K562 (cell line): ENCODE measurements around the gene MYO16. TPM values are rescaled to one million over a fixed set of nuclear protein-coding genes. Genes with fewer than 3 reads are reported as not detected.
A peak's percentile ranks its signal among the peaks of the same experiment; 100 is the strongest.

ENCODE experiments used
- ATAC-seq: fragments of 200-7000 bp; cut with Tn5 transposase; 3 replicates; pipeline ENCODE4 v1.9.1; 2020; ENCODE audit warnings: moderate library complexity
- BruUV-seq: library from RNA; stranded (reverse); fragments of 400-500 nt; replicated peaks from 2 replicates; lab custom pipeline; 2021; lab: Mats Ljungman, UMichigan
- CTCF ChIA-PET: fragments of 300-600 bp; formaldehyde crosslinking; extraction: SDS; loops from one replicate; lab custom pipeline; 2021; ENCODE audit warnings: low intra/inter-chr PET ratio; lab: Yijun Ruan, JAX
- POLR2A ChIA-PET: fragments of 300-600, 350-650 bp; sonication (Branson Sonifier 250); formaldehyde crosslinking; extraction: SDS; loops from one replicate; lab custom pipeline; 2021; ENCODE audit warnings: antibody characterized with exemption, inconsistent platforms; lab: Yijun Ruan, JAX
- DNase-seq, 4 experiments: peaks; one replicate each; pipeline versions ENCODE4 v3.0.0 to v3.0.0-alpha.2; 2011 to 2018; ENCODE audit warnings: low spot score in 3 of 4, mixed read lengths in 3 of 4; ENCODE audit errors: extremely low read depth in 1 of 4
- FAIRE-seq: peaks from 2 replicates; lab custom pipeline; 2011; peaks lifted over from hg19 to GRCh38; lab: Jason Lieb, UNC
- H2AFZ ChIP-seq: 2 replicates; pipeline ENCODE4 v1.6.0; 2011; ENCODE audit warnings: low read depth, low read length, control low read depth, inconsistent platforms
- H3K27ac ChIP-seq: fragments of 200-600 bp; 3 replicates; pipeline ENCODE4 v1.8.0; 2011; ENCODE audit warnings: low read depth, mild to moderate bottlenecking, control low read depth, inconsistent platforms, low read length, moderate library complexity, mixed read lengths; ENCODE audit errors: extremely low read depth
- H3K27me3 ChIP-seq, 2 experiments: fragments of 300-600 bp in 1 of 2; 2 replicates in 1 of 2; 3 replicates in 1 of 2; pipeline versions ENCODE4 v1.6.0 to v1.8.0; 2011; ENCODE audit warnings: inconsistent platforms in 2 of 2, low read length in 2 of 2, mild to moderate bottlenecking in 1 of 2, mixed read lengths in 1 of 2, moderate library complexity in 1 of 2; ENCODE audit not compliant: control insufficient read depth in 2 of 2, insufficient read depth in 2 of 2
- H3K36me3 ChIP-seq: fragments of 300-600 bp; 3 replicates; pipeline ENCODE4 v1.8.0; 2011; ENCODE audit warnings: mild to moderate bottlenecking, low read length, inconsistent platforms; ENCODE audit not compliant: control insufficient read depth, insufficient read depth
- H3K4me1 ChIP-seq, 2 experiments: fragments of 200-600 bp in 1 of 2; replicated peaks in 1 of 2; 2 replicates in 1 of 2; 3 replicates in 1 of 2; pipeline versions ENCODE4 v1.5.1 to v1.8.0; 2011; ENCODE audit warnings: inconsistent platforms in 2 of 2, low read length in 2 of 2, mild to moderate bottlenecking in 1 of 2, mixed read lengths in 1 of 2, moderate library complexity in 1 of 2; ENCODE audit not compliant: control insufficient read depth in 2 of 2, insufficient read depth in 2 of 2
- H3K4me2 ChIP-seq: 2 replicates; pipeline ENCODE4 v1.6.1; 2011; ENCODE audit warnings: low read length, control low read depth, inconsistent platforms, mixed read lengths; ENCODE audit not compliant: insufficient read depth
- H3K4me3 ChIP-seq: fragments of 200-600 bp; sonication (generic), shearing (Covaris generic); 2 replicates; pipeline ENCODE4 v1.5.1; 2016; ENCODE audit warnings: control low read depth, inconsistent platforms
- H3K79me2 ChIP-seq: fragments of 200-600 bp; 3 replicates; pipeline ENCODE4 v1.8.0; 2011; ENCODE audit warnings: low read length, inconsistent platforms; ENCODE audit not compliant: control insufficient read depth, insufficient read depth
- H3K9ac ChIP-seq, 2 experiments: 2 replicates each; pipeline versions ENCODE4 v1.6.0 to v1.6.1; 2011; ENCODE audit warnings: low read depth in 2 of 2, low read length in 2 of 2, control low read depth in 1 of 2, inconsistent platforms in 1 of 2, mild to moderate bottlenecking in 1 of 2, mixed read lengths in 1 of 2; ENCODE audit not compliant: insufficient read depth in 1 of 2
- H3K9me1 ChIP-seq: one replicate; pipeline ENCODE4 v1.6.0; 2011; ENCODE audit warnings: inconsistent platforms, mild to moderate bottlenecking, low read length, moderate library complexity; ENCODE audit not compliant: control insufficient read depth, insufficient read depth
- H3K9me3 ChIP-seq: replicated peaks from 2 replicates; pipeline ENCODE4 v1.5.1; 2011; ENCODE audit warnings: low read depth, low read length, inconsistent platforms; ENCODE audit not compliant: control insufficient read depth, insufficient read depth
- H4K20me1 ChIP-seq: replicated peaks from 2 replicates; pipeline ENCODE4 v1.6.1; 2011; ENCODE audit warnings: low read length, inconsistent platforms, mixed read lengths; ENCODE audit not compliant: control insufficient read depth, insufficient read depth
- ATF7 ChIP-seq: fragments of 450-650 bp; IDR thresholded peaks from 2 replicates; pipeline ENCODE4 v1.7.1; 2014; ENCODE audit warnings: mild to moderate bottlenecking, moderate library complexity
- E2F3 ChIP-seq: fragments of 250-450 bp; sonication (Bioruptor Pico); IDR thresholded peaks from 2 replicates; pipeline ENCODE4 v1.4.0; 2020; ENCODE audit warnings: mild to moderate bottlenecking
- EHMT2 ChIP-seq: fragments of 450-650 bp; IDR thresholded peaks from 2 replicates; pipeline ENCODE4 v1.6.1; 2018; ENCODE audit warnings: antibody characterized with exemption
- ESRRB ChIP-seq: fragments of 250-450 bp; sonication (Bioruptor Pico); IDR thresholded peaks from 2 replicates; pipeline ENCODE4 v1.5.0; 2020; ENCODE audit warnings: mild to moderate bottlenecking, moderate library complexity, borderline replicate concordance
- HOMEZ ChIP-seq: fragments of 250-450 bp; sonication (Bioruptor Pico); IDR thresholded peaks from 2 replicates; pipeline ENCODE4 v1.4.0; 2020; ENCODE audit warnings: mild to moderate bottlenecking, moderate library complexity
- IRF2 ChIP-seq: sonication (generic); formaldehyde crosslinking; IDR thresholded peaks from 2 replicates; pipeline ENCODE4 v1.8.1; 2022; ENCODE audit warnings: mild to moderate bottlenecking, missing genetic modification reagents
- KAT8 ChIP-seq: fragments of 450-650 bp; IDR thresholded peaks from 2 replicates; pipeline ENCODE4 v1.6.1; 2016; ENCODE audit warnings: low read depth, mild to moderate bottlenecking
- KDM1A ChIP-seq, 2 experiments: fragments of 450-650 bp; IDR thresholded peaks; 2 replicates each; pipeline ENCODE4 v1.6.1; 2016; ENCODE audit warnings: mild to moderate bottlenecking in 2 of 2
- MCM7 ChIP-seq, 2 experiments: fragments of 450-650 bp; IDR thresholded peaks; 2 replicates each; pipeline ENCODE4 v1.6.1; 2016 to 2018
- PHF20 ChIP-seq: fragments of 450-650 bp; IDR thresholded peaks from 2 replicates; pipeline ENCODE4 v1.6.1; 2018; ENCODE audit not compliant: partially characterized antibody
- PHF8 ChIP-seq: fragments of 200-600 bp; sonication (generic); IDR thresholded peaks from 2 replicates; pipeline ENCODE4 v1.6.1; 2012; ENCODE audit warnings: mixed run types, mild to moderate bottlenecking, inconsistent platforms, low read length, moderate library complexity, borderline replicate concordance
- RBFOX2 ChIP-seq: fragments of 200-400 bp; formaldehyde crosslinking; IDR thresholded peaks from 2 replicates; pipeline ENCODE4 v1.6.1; 2017; ENCODE audit warnings: low read depth, mild to moderate bottlenecking, low read length, moderate library complexity
- SRF ChIP-seq, 2 experiments: fragments of 250-450, 450-650 bp in 1 of 2; sonication (Bioruptor Pico) in 1 of 2; sonication (generic) in 1 of 2; formaldehyde crosslinking; IDR thresholded peaks; 2 replicates each; pipeline versions ENCODE4 v1.5.0 to v1.5.1; 2020 to 2022; ENCODE audit warnings: mild to moderate bottlenecking in 1 of 2, missing genetic modification reagents in 1 of 2
- USF2 ChIP-seq: sonication (generic); formaldehyde crosslinking; IDR thresholded peaks from 2 replicates; pipeline ENCODE4 v1.5.0; 2020; ENCODE audit warnings: missing genetic modification reagents
- ZBTB26 ChIP-seq: fragments of 450-650 bp; formaldehyde crosslinking; IDR thresholded peaks from 2 replicates; pipeline ENCODE4 v1.4.0; 2022; ENCODE audit warnings: missing genetic modification characterization
- ZNF41 ChIP-seq: fragments of 250-450 bp; sonication (Bioruptor Pico); conservative IDR thresholded peaks from 2 replicates; pipeline ENCODE4 v1.4.0; 2020; ENCODE audit warnings: mild to moderate bottlenecking
- ZNF551 ChIP-seq: fragments of 250-450 bp; sonication (Bioruptor Pico); IDR thresholded peaks from 2 replicates; pipeline ENCODE4 v1.5.0; 2021; ENCODE audit warnings: mild to moderate bottlenecking, moderate library complexity
- ZNF586 ChIP-seq: fragments of 450-650 bp; formaldehyde crosslinking; conservative IDR thresholded peaks from 2 replicates; pipeline ENCODE4 v1.4.0; 2020; ENCODE audit warnings: mild to moderate bottlenecking, moderate library complexity
- ZNF785 ChIP-seq: fragments of 250-450 bp; sonication (Bioruptor Pico); IDR thresholded peaks from 2 replicates; pipeline ENCODE4 v1.4.0; 2020; ENCODE audit warnings: mild to moderate bottlenecking
- WGBS: fragments of 100-300 bp; shearing (Covaris generic); methylation state at CpG from one replicate; pipeline ENCODE4 v1.1.6; 2016; ENCODE audit warnings: low coverage, mixed read lengths; ENCODE audit not compliant: insufficient coverage; ENCODE audit errors: missing lambda C conversion rate; 5-methylcytosine and 5-hydroxymethylcytosine counted together
- in situ Hi-C: fragments of 300-500 bp; cut with MboI; formaldehyde crosslinking; loops from 4 replicates; pipeline ENCODE4 v1.15.0; 2018; ENCODE audit warnings: inconsistent platforms, mixed read lengths
- intact Hi-C: fragments of 100-400 bp; cut with micrococcal nuclease; formaldehyde crosslinking; loops from 2 replicates; pipeline ENCODE4 v1.14.2; 2022
- polyA plus RNA-seq, 8 experiments: library from polyadenylated mRNA; depleted of rRNA in 4 of 8; stranded (reverse) in 5 of 8; unstranded in 3 of 8; fragments of >200 nt; fragmentation: Nextera tagmentation in 2 of 8; fragmentation: Illumina TruSeq in 1 of 8; extraction: Ambion mirVana in 2 of 8; extraction: Trizol in 1 of 8; gene quantifications; 2 replicates each; pipeline versions ENCODE4 v1.2.1 to v1.2.3, GENCODE V29; 2011 to 2014; ENCODE audit warnings: inconsistent platforms in 1 of 8, missing spikeins in 1 of 8
- total RNA-seq, 7 experiments: library from RNA; depleted of rRNA in 6 of 7; stranded (reverse); fragments of >200 nt in 6 of 7; fragmentation: Illumina TruSeq in 2 of 7; extraction: Trizol in 2 of 7; gene quantifications; 2 replicates each; pipeline versions ENCODE4 v1.2.1 to v1.2.3, GENCODE V29; 2011 to 2021; ENCODE audit warnings: low replicate concordance in 1 of 7

The MYO16 gene
- total and polyA plus RNA-seq, 9 of the 15 experiments (the other 6 are each of a cell fraction or from before 2014, with no cell fraction given), result 4.3 to 45.7 (median 12.1) TPM

GRCh38 chr13:108674771-108675170 is 45.4 kb downstream of the MYO16 start (continued):
- TF ChIP-seq ATF7 (no peak), KDM1A (IDR thresholded peaks at IDR 0.05) (no peak), ZNF551 (CRISPR knock-in tag) (no peak), SRF (CRISPR knock-in tag; IDR thresholded peaks at IDR 0.05) (no peak), ZBTB26 (CRISPR knock-in tag) (no peak), MCM7 (IDR thresholded peaks at IDR 0.05) (no peak), ESRRB (CRISPR knock-in tag) (no peak), IRF2 (CRISPR knock-in tag) (no peak), RBFOX2 (no peak), ZNF586 (CRISPR knock-in tag) (no peak), PHF20 (no peak)

- Histone ChIP-seq H2AFZ (peak overlapping the region; percentile 28; the same call in 1 of the 2 replicates), H3K4me2 (no peak overlapping the region), H3K27me3 (no peaks in the 10 kb centered on the region), H3K9me1 (no peaks in the 10 kb centered on the region), H3K79me2 (no peaks in the 10 kb centered on the region), H4K20me1 (no peaks in the 10 kb centered on the region), H3K9me3 (no peaks in the 10 kb centered on the region), H3K27ac (no peak overlapping the region), H3K9ac (no peak overlapping the region), H3K4me1 (no peaks in the 10 kb centered on the region; a peak in 1 of 5 replicates), H3K4me3 (no peak overlapping the region), H3K36me3 (no peaks in the 10 kb centered on the region)
- no peak for FAIRE-seq
- WGBS, result 33% methylated on average over 5 of the region's 8 CpGs
- DNase-seq, result no peak
- intact Hi-C loops, result no loop called here
- no peak for ATAC-seq
- no TSS peak for BruUV-seq
- ChIA-PET POLR2A (no interaction called here), CTCF (no interaction called here)
- in situ Hi-C loops, result no loop called here
- TF ChIP-seq EHMT2 (no peak), USF2 (CRISPR knock-in tag) (no peak), PHF8 (no peak), KAT8 (no peak), HOMEZ (CRISPR knock-in tag) (no peak), E2F3 (no peak), ZNF41 (CRISPR knock-in tag) (no peak), ZNF785 (CRISPR knock-in tag) (no peak)
These were observed 47.2 kb downstream of the MYO16 start for GRCh38 chr13:108676620-108677019.
